Measurements from ENCODE around the gene LAMTOR4. TPM values are rescaled to one million over a fixed set of nuclear protein-coding genes. Genes with fewer than 3 reads are reported as not detected.

Gene LAMTOR4
- total RNA-seq, 4 donors from 2014 or later = 601 to 803 (median 717) TPM

DNA sequence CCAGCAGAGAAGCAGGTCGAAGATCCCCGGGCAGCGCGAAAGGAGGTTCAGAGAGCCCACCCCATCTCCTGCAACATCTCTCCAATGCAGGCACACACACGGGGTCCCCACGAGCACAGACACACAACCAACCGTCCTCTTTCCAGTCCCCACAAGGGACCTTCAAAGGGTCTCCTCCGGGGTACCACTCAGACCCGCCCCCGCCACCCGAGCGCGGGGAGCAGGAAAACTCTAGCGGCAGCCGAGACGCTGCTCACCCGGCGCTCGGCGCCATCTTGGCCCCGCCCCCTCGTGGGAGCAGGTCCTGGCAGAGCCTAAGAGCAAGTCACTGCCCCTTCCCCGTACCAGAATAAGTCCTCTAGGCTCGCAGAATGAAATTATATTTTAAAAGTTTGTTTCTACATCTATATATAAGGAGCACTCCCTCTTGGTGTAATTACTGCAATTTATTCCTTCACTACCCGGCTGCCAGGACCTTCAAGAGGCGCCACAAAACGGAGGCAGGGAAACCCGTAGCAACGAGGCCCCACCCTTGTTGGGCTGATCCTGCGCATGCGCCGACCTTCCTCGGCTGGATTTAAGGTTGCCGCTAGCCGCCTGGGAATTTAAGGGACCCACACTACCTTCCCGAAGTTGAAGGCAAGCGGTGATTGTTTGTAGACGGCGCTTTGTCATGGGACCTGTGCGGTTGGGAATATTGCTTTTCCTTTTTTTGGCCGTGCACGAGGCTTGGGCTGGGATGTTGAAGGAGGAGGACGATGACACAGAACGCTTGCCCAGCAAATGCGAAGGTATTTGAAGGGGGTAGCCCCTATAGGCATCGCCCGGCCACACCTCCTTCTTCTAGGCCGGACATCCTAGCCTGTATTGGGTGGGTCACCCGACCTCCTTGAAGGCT lies 29.4 kb upstream of the LAMTOR4 start, which contains the start of the genes CNPY4 and TAF6:
TSS of gene CNPY4 (plus strand) at position 563 of the 898 bp plus-strand sequence. CDS start at position 674, 111 bp downstream.
TSS of gene TAF6 (minus strand) at position 287 of the 898 bp plus-strand sequence. CDS start 5,149 bp downstream, outside the sequence.
- no peak for TF ChIP-seq CTCF (IDR thresholded peaks at IDR 0.05)
- TF ChIP-seq POLR2A (IDR thresholded peaks at IDR 0.05) = no peak
- intact Hi-C loops (cut with DNase I; ENCODE audit: low total_unique reads) = no loop called here
- 0 to 1% methylated on average over 43 to 49 of the region's 49 CpGs for WGBS, 2 donors
- peak; percentile 95 to 99 for DNase-seq (ENCODE audit: low spot score in 2 of 2)
- peak within 1 kb of the TSS; percentile 72 for H3K4me3 ChIP-seq (ENCODE audit: low read depth, poor library complexity, severe bottlenecking)

GRCh38 chr7:100119970-100120732 lies 28.6 kb upstream of the LAMTOR4 start:
- DNase-seq (ENCODE audit: low spot score in 2 of 2) = peak; percentile 64 to 95
- intact Hi-C loops (cut with DNase I; ENCODE audit: low total_unique reads) = no loop called here
- TF ChIP-seq CTCF (IDR thresholded peaks at IDR 0.05) = no peak
- TF ChIP-seq POLR2A (IDR thresholded peaks at IDR 0.05) = no peak
- H3K4me3 ChIP-seq (ENCODE audit: low read depth, poor library complexity, severe bottlenecking) = peak overlapping the region; percentile 57
- WGBS, 2 donors = 17 to 20% methylated on average over 19 of the region's 19 CpGs

DNA sequence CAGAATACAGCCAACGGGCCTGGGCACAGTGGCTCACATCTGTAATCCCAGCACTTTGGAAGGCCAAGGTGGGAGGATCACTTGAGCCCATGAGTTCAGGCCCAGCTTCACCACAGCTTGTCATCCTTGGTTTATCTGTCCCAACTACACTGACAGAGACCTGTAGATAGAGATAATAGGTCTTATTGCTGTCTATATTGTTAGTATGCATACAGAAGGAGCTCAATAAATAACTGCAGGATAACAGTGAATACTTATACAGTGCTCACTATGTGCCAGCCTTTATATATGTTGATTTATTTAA lies 28.0 kb upstream of the LAMTOR4 start:
- no peak for DNase-seq (ENCODE audit: low spot score in 2 of 2)
- 32 to 37% methylated on average over 1 of the region's 1 CpG for whole genome bisulfite sequencing, 2 donors
- no peak overlapping the region for H3K4me3 ChIP-seq (ENCODE audit: low read depth, poor library complexity, severe bottlenecking)
- TF ChIP-seq CTCF (IDR thresholded peaks at IDR 0.05) (no peak), POLR2A (IDR thresholded peaks at IDR 0.05) (no peak)
- intact Hi-C loops (cut with DNase I; ENCODE audit: low total_unique reads) = no loop called here

- no peak overlapping the region for H3K4me3 ChIP-seq (ENCODE audit: low read depth, poor library complexity, severe bottlenecking)
- TF ChIP-seq CTCF (IDR thresholded peaks at IDR 0.05) = no peak
- no peak for TF ChIP-seq POLR2A (IDR thresholded peaks at IDR 0.05)
- intact Hi-C loops (cut with DNase I; ENCODE audit: low total_unique reads) = no loop called here
- DNase-seq (ENCODE audit: low spot score in 2 of 2) = no peak
- 49 to 56% methylated on average over 13 of the region's 13 CpGs for WGBS, 2 donors
These were observed 26.7 kb upstream of the LAMTOR4 start for GRCh38 chr7:100122067-100122466.

GRCh38 chr7:100122568-100122967 lies 26.1 kb upstream of the LAMTOR4 start:
- intact Hi-C loops (cut with DNase I; ENCODE audit: low total_unique reads) = no loop called here
- WGBS, 2 donors = 95 to 96% methylated on average over 1 of the region's 1 CpG

More at GRCh38 chr7:100122568-100122967, 26.1 kb upstream of the LAMTOR4 start:
- H3K4me3 ChIP-seq (ENCODE audit: low read depth, poor library complexity, severe bottlenecking) = no peak overlapping the region
- DNase-seq (ENCODE audit: low spot score in 2 of 2) = no peak
- no peak for TF ChIP-seq POLR2A (IDR thresholded peaks at IDR 0.05)
- TF ChIP-seq CTCF (IDR thresholded peaks at IDR 0.05) = no peak
